GM12891 (cell line): ENCODE measurements around the gene TEX38.
"Not testable (repeated sequence)": the region's sequence is repeated elsewhere in the genome, so short reads cannot be mapped to it uniquely, and the experiment has no call there.

Experiments
- DNase-seq: peaks from one replicate; pipeline ENCODE4 v3.0.0; 2011; ENCODE audit warnings: low spot score; ENCODE audit not compliant: insufficient read length
- FAIRE-seq: peaks from 2 replicates; lab custom pipeline; 2011; peaks lifted over from hg19 to GRCh38; lab: Jason Lieb, UNC
- PAX5 ChIP-seq: IDR thresholded peaks from 2 replicates; pipeline ENCODE4 v1.6.1; 2011; ENCODE audit warnings: low read length, moderate library complexity, mild to moderate bottlenecking; ENCODE audit not compliant: insufficient read depth, severe bottlenecking
- POLR2A ChIP-seq: IDR thresholded peaks from 2 replicates; pipeline ENCODE4 v1.6.1; 2011; ENCODE audit warnings: low read depth, low read length, control low read depth
- POLR2AphosphoS5 ChIP-seq: IDR thresholded peaks from 2 replicates; pipeline ENCODE4 v1.6.1; 2011; ENCODE audit warnings: low read depth, low read length, control low read depth
- POU2F2 ChIP-seq: IDR thresholded peaks from 2 replicates; pipeline ENCODE4 v1.6.1; 2011; ENCODE audit warnings: low read depth, mild to moderate bottlenecking, control low read depth, low read length, moderate library complexity
- SPI1 ChIP-seq: IDR thresholded peaks from 2 replicates; pipeline ENCODE4 v1.6.1; 2011; ENCODE audit warnings: low read depth, low read length, control low read depth
- TAF1 ChIP-seq: IDR thresholded peaks from 2 replicates; pipeline ENCODE4 v1.6.1; 2011; ENCODE audit warnings: low read depth, low read length, control low read depth

Gene TEX38

DNA sequence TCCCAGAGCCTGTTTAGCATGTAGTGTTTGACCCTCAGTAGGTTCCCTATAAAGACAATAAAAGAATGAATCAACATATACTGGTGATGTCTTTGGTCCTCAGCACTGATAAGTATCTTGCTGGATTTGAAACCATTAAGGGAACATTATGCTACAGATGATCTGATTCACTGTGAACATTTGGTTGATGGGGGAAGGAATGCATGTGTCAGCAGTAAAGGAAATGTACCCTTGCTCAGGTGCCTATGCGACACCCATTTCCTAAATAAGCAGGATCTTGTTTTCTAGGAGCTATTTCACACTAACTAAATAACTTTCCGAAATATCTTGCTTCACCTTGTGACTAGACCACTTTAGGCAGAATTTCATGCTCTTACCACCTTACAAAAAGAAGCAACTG is 13.0 kb downstream of the TEX38 start:
- TF ChIP-seq POLR2AphosphoS5 (no peak), POU2F2 (no peak), SPI1 (no peak), POLR2A (no peak), TAF1 (no peak), PAX5 (no peak)
- DNase-seq = no peak
- no peak for FAIRE-seq

DNA sequence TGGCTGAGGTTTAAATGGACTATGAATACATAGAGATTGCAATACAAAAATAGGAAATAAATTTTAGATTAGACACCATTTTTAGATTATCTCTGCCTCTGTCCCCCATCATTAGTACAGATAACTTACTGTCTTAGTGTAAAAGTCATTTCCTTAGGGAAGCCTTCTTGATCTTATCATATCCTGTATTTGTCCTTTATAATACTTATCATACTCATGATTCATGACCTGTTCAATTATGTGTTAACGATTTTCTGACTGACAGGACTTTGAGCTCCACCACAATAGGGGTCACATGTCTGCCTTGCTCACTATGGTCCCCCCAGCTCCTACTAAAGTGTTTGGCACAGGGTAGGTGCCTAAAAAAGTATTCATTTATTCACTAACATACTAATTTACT is 14.6 kb downstream of the TEX38 start:
- DNase-seq = no peak
- TF ChIP-seq POU2F2 = no peak
- TF ChIP-seq TAF1 = no peak
- no peak for TF ChIP-seq SPI1
- TF ChIP-seq POLR2AphosphoS5 = no peak
- TF ChIP-seq PAX5 = no peak
- TF ChIP-seq POLR2A = no peak
- no peak for FAIRE-seq

DNA sequence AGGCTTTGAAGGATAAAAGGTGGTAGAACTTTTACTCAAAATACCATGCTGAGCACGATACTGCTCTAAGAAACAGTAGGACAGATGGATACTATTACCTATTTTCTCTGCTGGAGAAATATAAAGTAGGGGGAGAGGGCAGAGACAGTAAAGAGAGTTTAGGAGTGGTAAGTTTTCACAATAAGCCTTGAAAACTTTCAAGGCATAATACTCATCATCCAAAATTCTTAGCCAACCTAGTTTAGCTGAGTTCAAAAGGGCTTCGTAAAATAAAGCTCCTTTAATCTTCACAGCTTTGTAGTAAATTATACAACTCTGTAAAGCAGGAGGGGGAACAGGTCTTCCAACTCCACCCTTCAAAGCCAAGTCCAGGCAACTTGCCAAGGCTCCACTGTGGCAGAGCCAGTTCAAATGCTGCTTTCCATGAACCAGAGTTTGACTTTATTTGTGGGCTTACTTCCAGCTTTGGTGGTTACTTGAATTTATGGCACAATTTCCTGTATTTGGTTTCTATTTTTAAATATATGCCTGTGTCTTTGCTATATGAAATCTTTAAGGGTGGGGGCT is 15.5 kb downstream of the TEX38 start:
- FAIRE-seq = no peak
- TF ChIP-seq POU2F2 (no peak), TAF1 (no peak), SPI1 (no peak), POLR2AphosphoS5 (no peak), POLR2A (no peak), PAX5 (no peak)
- DNase-seq = no peak

DNA sequence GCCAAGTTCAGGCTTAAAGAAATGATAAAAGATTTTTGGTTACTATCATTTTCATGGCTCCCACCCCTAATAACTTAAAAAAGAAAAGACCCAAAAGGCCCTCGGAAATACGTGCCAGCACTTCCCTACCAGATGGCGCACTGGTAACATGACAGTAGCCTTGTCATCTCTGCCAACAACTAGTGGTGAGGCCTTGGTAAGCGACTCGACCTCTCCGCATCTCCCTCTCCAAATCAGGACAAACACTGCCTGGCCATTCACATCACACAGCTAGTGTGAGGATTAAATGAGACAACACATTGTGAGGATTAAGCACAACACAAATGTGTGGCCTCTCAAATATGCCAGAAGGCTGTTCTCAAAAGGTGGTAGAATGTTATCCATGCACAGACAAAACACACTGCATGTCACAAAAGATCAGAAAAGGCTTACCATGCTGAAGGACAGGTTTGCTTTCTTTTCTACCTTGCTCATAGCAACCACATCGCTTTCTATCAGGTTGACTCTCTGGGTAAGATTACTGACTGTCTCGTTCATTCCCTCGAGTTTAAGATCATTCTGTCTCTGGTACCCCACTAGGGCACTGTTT is 16.4 kb downstream of the TEX38 start:
- FAIRE-seq (no peak), DNase-seq (no peak)
- no peak for TF ChIP-seq POLR2AphosphoS5
- no peak for TF ChIP-seq TAF1
- TF ChIP-seq POLR2A = no peak
- no peak for TF ChIP-seq SPI1

DNA sequence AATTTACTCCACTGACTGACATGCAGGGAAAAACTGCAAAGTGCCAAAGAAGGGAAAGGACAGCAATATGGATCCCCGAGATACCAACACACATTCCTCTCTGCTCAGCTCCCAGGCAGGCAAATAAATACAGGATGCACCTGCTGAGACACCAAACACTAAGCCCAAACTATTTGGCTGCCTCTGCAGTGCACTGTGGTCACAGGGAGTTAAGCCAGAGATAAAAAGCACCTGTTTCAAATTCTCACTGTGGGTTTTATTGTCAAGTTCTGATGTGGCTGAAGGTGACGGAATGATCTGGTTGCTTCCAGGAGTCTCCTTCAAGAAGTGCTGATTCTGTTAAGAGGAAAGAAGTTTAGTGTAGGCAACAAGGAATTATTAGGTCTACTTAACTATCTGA is 17.7 kb downstream of the TEX38 start:
- FAIRE-seq = no peak
- TF ChIP-seq POU2F2 = no peak
- no peak for TF ChIP-seq POLR2A
- no peak for TF ChIP-seq SPI1
- no peak for TF ChIP-seq POLR2AphosphoS5
- TF ChIP-seq TAF1 = no peak
- TF ChIP-seq PAX5 = no peak
- DNase-seq = no peak

DNA sequence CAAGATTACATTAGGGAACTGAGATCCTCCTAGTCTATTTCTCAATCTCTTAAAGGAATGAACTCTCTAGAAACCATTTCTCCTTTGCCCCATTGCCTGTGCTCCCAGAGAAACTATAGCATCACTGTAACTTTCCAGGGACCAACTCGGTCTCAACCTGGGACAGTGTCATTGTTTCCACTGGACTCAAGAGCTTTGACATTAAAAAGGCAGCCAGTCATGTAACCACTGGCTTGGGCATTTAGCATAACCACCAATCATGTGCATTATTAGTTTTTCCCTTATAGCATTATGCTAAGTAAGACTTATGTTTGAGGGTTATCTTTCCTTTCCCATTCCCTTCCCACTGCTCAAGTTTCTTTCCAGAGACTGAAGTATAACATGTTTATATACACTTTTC is 18.2 kb downstream of the TEX38 start:
- TF ChIP-seq SPI1 = no peak
- TF ChIP-seq POLR2AphosphoS5 = no peak
- TF ChIP-seq POU2F2 = no peak
- TF ChIP-seq TAF1 = no peak
- TF ChIP-seq PAX5 = no peak
- TF ChIP-seq POLR2A = no peak
- FAIRE-seq (no peak), DNase-seq (no peak)

DNA sequence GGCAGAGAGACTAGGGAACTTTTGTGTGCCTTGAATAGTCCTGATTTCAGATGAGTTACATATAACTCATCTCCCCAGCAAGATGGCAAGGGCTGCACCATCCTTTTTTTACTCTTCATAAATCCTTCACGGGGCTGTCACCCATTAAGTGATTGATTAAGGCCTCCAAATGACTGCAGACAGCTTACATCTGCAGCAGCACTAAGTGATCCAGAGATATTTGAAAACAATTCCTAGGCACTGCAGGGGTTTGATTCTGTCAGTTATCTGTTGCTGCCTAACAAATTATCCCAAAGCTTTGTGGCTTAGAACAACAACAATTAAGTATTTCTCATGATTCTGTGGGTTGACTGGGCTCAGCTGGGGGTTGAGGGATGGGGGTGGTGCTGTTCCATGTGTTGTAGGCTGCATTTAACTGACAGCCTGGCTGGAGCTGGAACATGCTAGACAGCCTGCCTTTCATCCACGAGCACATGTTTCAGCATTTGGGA is 19.3 kb downstream of the TEX38 start:
- DNase-seq = no peak
- TF ChIP-seq POLR2A (no peak), SPI1 (no peak), TAF1 (no peak), POLR2AphosphoS5 (no peak), PAX5 (no peak), POU2F2 (no peak)
- FAIRE-seq = no peak

DNA sequence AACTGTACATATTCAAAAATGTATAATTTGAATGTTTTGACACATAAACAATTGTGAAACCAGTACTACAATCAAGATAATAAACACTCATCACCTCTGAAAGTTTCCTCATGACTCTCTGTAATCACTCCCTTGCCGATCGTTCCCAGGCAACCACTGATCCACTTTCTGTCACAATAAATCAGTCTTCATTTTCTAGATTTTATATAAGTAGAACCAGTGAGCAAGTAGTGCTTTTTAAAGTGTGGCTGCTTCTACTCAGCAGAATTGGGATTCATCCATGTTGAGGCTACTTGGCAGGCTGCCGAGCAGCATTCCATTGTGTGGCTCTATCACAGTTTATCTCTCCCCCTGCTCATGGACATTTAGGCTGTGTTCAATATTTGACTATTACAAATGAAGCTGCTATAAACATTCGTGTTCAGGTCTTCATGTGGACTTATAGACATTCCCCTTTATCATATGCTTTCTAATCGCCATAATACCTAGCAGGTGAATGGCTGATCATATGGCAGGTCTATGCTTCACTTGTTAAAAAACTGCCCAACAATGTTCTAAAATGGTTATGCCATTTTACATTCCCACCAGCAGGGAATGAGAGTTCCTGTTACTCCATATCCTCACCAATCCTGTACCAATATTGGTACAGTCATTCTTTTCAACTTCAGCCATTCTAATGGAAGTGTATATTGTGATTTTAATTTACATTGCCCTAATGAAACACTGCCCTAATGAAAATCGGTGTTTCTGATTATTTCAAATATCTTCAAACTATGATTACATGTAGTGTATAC is 20.5 kb downstream of the TEX38 start:
- TF ChIP-seq POLR2A = no peak
- no peak for TF ChIP-seq PAX5
- no peak for TF ChIP-seq SPI1
- no peak for TF ChIP-seq POLR2AphosphoS5
- no peak for TF ChIP-seq POU2F2
- TF ChIP-seq TAF1 = no peak
- no peak for DNase-seq
- no peak for FAIRE-seq

DNA sequence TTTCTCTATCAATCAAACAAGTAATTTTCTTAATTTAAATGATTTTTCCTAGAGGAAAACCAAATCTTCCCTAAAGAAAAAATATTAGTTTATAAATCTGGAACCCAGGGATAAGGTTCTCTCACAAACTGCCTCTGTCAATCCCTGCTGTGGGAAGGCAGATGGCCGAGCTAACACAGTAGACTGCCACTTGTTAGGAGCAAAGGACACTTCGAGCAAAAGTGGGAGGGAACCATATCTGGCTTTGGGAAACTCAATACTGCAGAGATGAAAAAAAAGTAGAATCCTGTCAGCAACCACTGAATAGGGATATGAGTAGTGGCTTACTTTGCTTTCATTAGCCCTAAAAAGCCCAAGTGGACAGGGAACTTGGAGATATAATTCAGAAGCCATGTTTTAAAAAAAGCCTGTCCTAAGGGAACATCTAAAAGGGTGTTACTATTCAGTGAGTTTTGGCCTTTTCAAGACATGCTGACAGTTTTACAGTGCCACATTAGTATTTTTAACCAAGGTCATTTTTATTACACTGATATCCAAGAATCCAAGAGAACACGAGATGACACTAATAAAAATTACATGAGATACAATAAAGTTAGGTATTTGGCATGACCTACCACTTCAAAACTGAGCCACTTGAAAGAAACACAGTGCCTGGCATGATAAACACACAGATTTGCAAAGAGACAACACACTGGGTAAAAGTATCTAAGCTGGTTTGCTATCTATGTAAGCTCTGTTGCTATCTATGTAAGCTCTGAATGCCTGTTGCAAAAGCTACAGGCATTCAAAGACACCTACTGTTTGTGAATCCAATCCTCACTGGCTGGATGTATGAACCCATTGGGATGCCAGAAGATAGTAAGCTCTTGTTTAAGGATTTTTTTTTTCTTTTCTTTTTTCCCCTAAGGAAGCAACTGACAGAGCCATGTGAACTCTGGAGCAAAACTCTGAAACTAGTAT is 21.4 kb downstream of the TEX38 start:
- FAIRE-seq (no peak), DNase-seq (no peak)
- TF ChIP-seq SPI1 (no peak), POU2F2 (no peak), POLR2A (no peak), TAF1 (no peak), POLR2AphosphoS5 (no peak), PAX5 (no peak)

DNA sequence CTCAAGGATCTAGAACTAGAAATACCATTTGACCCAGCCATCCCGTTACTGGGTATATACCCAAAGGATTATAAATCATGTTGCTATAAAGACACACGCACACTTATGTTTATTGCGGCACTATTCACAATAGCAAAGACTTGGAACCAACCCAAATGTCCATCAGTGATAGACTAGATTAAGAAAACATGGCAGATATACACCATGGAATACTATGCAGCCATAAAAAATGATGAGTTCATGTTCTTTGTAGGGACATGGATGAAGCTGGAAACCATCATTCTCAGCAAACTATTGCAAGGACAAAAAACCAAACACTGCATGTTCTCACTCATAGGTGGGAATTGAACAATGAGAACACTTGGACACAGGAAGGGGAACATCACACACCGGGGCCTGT is 23.0 kb downstream of the TEX38 start:
- not testable (repeated sequence) for DNase-seq, FAIRE-seq
